Skeletal muscle cell (primary cell): ENCODE measurements around the gene SH2B3.
"Not testable (repeated sequence)": the region's sequence is repeated elsewhere in the genome, so short reads cannot be mapped to it uniquely, and the experiment has no call there.

Experiments used
- DNase-seq: peaks from one replicate; pipeline ENCODE4 v3.0.0-alpha.2; 2010; ENCODE audit warnings: low read depth
- H3K4me3 ChIP-seq: 2 replicates; pipeline ENCODE4 v1.5.1; 2011; ENCODE audit warnings: low read depth, mild to moderate bottlenecking, control low read depth, low read length, moderate library complexity

SH2B3 gene

DNA sequence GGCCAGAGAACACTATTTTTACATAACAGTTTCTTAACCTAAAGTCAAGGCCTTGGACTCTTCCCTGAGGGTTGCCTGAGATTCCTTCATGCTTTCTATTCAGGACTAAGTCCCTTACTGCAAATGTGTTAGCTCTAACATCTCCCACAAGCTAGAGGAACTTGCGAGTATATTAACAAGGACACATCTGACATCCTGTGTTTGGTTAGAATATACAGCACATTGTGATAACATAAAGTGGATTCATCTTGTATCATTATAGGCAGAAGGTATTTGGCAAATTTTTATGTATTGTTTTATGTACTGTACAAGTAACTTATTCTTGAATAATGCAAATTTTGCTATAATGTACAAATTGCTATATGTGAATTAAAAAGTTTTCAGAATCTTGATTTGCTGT, 45.5 kb downstream of the SH2B3 start:
- no peak for DNase-seq
- no peak overlapping the region for H3K4me3 ChIP-seq

- H3K4me3 ChIP-seq, result no peak overlapping the region
- no peak for DNase-seq
Measured at GRCh38 chr12:111451649-111452129, 46.0 kb downstream of the SH2B3 start.

DNA sequence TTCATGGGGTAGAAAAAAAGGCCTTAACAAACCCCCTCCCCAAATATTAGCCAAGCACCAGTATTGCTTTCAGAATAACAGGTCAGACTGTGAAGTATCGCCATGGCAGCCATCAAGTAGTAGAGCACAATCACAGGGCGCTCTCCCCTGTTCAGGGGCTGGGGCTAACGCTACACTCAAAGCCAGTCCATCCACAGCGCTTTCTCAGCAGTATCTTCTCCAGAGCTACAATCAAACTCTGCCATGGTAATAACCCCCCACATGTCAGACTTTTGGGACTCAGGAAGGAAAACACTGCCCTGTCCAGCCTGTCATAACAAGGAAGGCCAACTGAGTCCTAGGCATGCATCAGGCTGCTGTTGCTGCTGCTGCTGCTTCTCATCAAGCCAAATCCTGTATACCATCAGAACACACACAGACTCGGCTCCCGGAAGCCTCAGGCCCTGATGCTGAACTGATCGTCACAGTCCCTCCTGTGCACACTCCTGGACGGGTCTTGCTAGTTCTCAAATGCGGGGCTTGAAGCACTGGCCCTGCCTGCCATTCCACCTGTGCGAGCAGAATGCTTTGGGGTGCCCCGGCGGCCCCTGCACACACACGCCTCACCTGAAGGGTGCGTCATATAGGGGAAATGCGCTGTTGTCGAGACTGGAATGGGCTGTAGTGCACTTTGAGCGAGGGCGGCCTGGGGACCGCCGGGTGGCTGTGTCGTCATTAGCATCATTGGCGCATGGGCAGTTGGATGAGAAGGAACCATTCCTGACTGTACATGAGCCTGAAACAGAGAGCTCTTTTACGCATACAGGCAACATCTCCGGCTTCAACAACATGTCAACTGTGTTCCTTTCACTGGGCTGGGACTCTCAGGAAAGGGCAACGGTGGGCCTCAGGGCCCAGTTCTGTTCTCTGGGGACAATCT, 47.6 kb downstream of the SH2B3 start:
- no peak overlapping the region for H3K4me3 ChIP-seq
- DNase-seq, result no peak

- DNase-seq, result no peak
- no peak overlapping the region for H3K4me3 ChIP-seq
Measured at GRCh38 chr12:111454311-111454710, 48.6 kb downstream of the SH2B3 start.

DNA sequence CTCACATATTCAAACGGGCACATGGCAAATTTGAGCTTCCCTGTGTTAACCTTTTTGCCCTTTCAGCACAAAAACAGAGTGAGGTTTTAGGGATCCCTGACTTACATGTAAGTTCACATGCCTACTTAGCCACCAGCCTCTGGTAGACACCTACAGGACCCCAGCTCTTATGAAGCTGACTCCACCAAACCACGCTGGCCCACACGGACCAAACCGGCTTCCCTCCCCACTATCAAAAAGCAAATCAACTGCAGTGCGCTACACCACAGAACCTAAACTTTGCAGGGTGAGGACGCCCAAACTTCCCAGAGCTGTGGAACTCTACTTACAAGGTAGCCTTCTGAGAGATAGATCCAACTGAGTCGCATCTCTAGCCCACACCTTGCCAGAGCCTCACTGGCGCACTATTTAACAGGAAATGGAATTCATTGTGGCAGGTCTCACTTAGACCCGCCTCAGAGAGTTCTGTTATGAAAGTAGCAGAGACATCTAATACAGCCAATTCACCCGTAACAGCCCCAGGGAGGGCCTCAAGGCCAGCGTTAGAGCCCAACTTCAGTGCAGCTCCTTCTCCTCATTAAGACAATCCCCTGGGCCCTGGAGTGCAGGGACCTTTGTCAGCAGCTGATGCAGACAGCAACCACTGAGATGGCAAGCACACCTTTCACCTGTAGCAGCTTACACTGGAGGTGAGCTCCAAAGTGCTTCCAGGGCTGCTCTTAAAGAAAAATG, 49.2 kb downstream of the SH2B3 start:
- no peak for DNase-seq
- no peak overlapping the region for H3K4me3 ChIP-seq

DNA sequence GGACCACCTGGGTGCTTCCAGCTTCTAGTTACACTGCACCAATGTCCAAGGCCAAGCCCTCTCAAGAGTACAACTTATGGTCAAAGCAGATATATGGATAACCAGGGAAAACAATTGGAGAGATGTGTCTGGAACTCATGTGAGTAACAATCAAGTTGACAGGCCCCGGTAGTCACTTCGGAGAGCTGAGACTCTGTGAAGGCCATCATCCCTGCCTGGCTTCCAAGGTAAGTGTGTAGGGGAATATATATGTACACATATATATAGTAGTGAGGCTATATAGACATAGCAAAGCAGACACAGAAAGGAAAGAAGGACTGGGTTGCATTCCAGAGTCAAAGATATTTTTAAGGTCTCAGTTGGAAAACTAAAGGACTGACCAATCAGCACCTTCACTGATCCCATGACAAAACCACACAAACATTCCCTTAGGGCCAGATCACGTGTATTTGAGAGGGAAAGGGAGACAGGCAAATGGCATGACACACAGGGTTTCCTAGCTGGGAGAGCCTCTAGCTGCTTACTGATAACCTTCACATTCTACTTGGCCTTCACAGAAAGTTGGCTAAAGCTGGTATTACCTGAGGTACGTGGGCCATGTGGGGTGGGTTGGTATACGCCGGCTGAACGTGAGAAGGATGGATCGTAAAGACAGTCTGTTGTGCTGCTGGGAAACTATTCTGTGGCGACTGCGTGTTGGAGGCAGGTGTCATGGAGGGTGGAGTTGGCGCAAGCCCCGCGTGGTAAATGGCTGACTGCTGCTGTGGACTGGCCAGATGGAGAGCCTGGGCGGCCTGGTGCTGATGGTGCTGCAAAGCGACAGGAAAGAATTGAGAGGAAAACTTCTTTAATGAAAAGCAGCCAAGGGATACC, 50.0 kb downstream of the SH2B3 start:
- no peak for DNase-seq
- no peak overlapping the region for H3K4me3 ChIP-seq

GRCh38 chr12:111457071-111457470, 51.3 kb downstream of the SH2B3 start:
- no peak overlapping the region for H3K4me3 ChIP-seq
- DNase-seq, result no peak

DNA sequence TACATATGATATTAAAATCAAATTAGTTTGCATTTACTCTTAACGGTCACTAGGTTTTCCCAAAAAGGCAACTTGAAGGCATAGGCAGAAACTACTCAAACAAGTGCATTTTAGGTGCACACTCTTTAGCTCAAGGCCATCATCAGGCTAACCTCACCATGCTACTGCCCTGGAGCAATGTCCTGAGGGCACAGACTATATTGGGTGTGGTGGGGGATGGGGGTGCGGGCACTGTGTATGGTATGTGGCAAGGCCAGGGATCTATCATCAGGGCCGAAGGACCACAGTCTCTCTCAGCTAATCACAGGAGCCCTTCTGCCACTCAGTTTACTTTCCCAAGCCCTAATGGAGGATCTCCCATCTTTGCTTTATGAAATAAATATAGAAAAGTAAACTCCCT, 51.9 kb downstream of the SH2B3 start:
- DNase-seq, result no peak
- no peak overlapping the region for H3K4me3 ChIP-seq

DNA sequence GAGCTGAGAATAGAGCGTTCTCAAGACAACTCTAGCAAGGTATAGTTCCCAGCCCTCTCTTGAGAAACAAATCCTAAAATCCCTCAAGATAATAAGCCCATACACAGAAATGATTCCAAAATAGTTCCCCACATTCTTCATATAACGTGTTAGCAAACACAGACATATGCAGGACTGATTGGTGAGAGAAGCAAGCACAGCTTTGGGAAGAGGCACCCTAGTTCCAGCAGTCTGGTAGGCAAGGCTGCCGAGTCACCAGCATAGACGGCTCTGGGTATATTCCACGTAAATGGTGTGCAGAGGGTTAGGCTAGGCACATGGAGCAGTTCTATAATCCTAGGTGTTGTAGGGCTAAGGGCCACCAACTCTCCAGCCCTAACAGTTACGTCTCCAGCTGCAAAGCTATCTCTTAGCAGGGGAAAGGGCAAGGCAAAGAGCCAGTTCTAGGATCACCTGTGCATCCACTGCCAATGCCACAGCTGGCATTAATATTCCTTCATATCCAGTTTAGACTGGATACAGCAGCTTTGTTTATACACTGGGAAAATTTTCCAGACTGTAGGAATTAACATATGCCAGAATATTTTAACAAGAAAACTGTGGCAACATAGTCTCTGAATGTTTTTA, 52.9 kb downstream of the SH2B3 start:
- no peak overlapping the region for H3K4me3 ChIP-seq

GRCh38 chr12:111460111-111460510, 54.4 kb downstream of the SH2B3 start:
- DNase-seq, H3K4me3 ChIP-seq: not testable (repeated sequence)

More for the DNA sequence above, 52.9 kb downstream of the SH2B3 start:
- no peak for DNase-seq

GRCh38 chr12:111462210-111462769, 56.6 kb downstream of the SH2B3 start:
- DNase-seq, result no peak
- no peak overlapping the region for H3K4me3 ChIP-seq

DNA sequence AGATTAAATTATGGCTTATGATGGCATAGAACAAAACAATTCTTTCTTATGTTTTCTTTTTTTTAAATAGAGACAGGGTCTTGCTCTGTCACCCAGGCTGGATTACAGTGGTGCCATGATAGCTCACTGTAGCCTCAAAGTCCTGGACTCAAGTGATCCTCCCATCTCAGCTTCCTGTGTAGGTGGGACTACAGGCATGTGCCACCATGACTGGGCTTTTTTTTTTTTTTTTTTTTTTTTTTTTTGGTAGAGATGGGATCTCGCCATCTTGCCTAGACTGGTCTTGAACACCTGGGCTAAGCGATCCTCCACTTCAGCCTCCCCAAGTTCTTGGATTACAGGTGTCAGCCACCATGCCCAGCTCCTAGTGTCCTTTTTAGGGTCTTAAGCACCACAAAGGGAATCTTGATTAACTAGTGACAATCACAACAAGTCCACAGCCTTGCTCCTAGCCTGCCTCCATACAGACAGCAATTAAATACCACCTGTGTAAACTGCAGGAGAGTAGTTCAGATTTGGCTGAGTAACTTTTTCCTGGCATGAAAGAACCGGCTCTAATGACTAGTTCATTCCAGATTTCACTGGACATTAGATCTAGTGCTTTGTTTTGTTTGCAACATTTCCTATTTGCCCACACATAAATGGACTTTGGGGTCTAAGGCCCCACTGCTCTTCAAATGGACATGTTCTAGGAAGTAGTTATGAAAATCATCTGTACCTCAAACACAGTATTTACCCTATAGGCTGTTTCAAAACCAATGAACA, 61.6 kb downstream of the SH2B3 start:
- H3K4me3 ChIP-seq, result no peak overlapping the region
- DNase-seq, result no peak

DNA sequence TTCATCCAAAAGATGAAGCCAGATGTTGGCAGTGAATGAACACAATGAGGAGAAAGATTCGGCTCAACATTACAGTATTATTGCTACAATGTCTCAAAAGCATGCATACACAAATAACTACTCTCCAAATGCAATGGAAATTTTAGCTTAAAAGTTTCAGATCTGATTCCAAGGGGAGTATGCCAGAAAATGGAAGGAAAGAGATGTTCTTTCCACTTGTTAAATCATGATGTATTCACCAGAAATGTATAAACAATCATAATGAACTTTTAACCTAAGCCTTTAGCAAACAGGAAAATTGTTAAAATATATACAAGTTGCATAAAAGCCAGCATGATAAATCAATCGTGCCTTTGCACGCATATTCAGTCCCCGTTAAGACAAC, 62.1 kb downstream of the SH2B3 start:
- DNase-seq, result no peak
- H3K4me3 ChIP-seq, result no peak overlapping the region

- DNase-seq, result no peak
- H3K4me3 ChIP-seq, result no peak overlapping the region
Measured at GRCh38 chr12:111469401-111469800, 63.7 kb downstream of the SH2B3 start.

- no peak overlapping the region for H3K4me3 ChIP-seq
- no peak for DNase-seq
Measured at GRCh38 chr12:111471236-111471635, 65.5 kb downstream of the SH2B3 start.

GRCh38 chr12:111482462-111482861, 76.7 kb downstream of the SH2B3 start:
- DNase-seq, result no peak
- no peak overlapping the region for H3K4me3 ChIP-seq

- no peak overlapping the region for H3K4me3 ChIP-seq
- no peak for DNase-seq
Measured at GRCh38 chr12:111488271-111488670, 82.5 kb downstream of the SH2B3 start.

- no peak for DNase-seq
- H3K4me3 ChIP-seq, result no peak overlapping the region
Measured at GRCh38 chr12:111488798-111489197, 83.1 kb downstream of the SH2B3 start.
